ENCODE results near the gene CAP1. TPM values are rescaled to one million over a fixed set of nuclear protein-coding genes. Genes with fewer than 3 reads are reported as not detected.
A peak's percentile ranks its signal among the peaks of the same experiment; 100 is the strongest.

Gene CAP1
- total and polyA plus RNA-seq, 9 of the 15 experiments (the other 6 are each of a cell fraction or from before 2014, with no cell fraction given): 230 to 658 (median 281) TPM

DNA sequence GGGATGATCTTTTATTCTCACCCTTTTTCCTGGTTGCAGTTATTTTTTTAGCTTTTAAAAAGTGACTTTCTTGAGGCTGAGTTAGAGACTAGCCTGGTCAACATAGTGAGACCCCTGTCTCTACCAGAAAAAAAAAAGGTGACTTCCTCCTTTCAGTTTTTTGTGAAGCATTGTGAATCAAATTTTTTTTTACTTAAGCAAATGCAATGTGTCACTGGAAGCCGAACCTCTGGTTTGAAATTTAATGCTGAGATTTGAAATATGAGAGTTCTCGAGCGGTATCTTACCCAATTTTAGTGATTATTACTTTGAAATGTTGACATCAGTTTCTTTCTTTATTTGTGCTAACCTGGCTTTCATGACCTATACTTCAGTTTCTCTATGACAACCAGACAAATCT is 3.6 kb downstream of the CAP1 start:
- Histone ChIP-seq H4K20me1 (replicated peaks; ENCODE audit: control insufficient read depth, insufficient read depth, low read length) (no peaks in the 10 kb centered on the region; the same call in 1 of the 2 replicates), H3K4me1 (replicated peaks in 1 of 2; ENCODE audit: control insufficient read depth in 2 of 2, insufficient read depth in 2 of 2, low read length in 2 of 2) (peaks cover 27 to 46% of the 10 kb centered on the region in 2 experiments), H3K4me2 (ENCODE audit: insufficient read depth, low read length) (no peak overlapping the region), H3K36me3 (ENCODE audit: control insufficient read depth, insufficient read depth, low read length) (peaks cover 42% of the 10 kb centered on the region), H3K4me3 (no peak overlapping the region), H3K9me3 (replicated peaks; ENCODE audit: control insufficient read depth, insufficient read depth, low read depth, low read length) (no peaks in the 10 kb centered on the region), H2AFZ (ENCODE audit: low read depth, low read length) (no peak overlapping the region), H3K27ac (ENCODE audit: extremely low read depth, low read depth, low read length) (no peak overlapping the region; the same call in 2 of the 3 replicates), H3K79me2 (ENCODE audit: control insufficient read depth, insufficient read depth, low read length) (peaks cover 82% of the 10 kb centered on the region), H3K9me1 (ENCODE audit: control insufficient read depth, insufficient read depth, low read length) (no peaks in the 10 kb centered on the region), H3K9ac (ENCODE audit: insufficient read depth in 1 of 2, low read depth in 2 of 2, low read length in 2 of 2) (peak overlapping the region in 1 of 2 experiments; percentile 3; a peak in 1 of 4 replicates), H3K27me3 (ENCODE audit: control insufficient read depth in 2 of 2, insufficient read depth in 2 of 2, low read length in 2 of 2) (no peaks in the 10 kb centered on the region)
- in situ Hi-C loops (cut with MboI) (no loop called here), intact Hi-C loops (cut with micrococcal nuclease) (no loop called here)
- 82% methylated on average over 3 of the region's 3 CpGs for WGBS (ENCODE audit: insufficient coverage, low coverage, missing lambda C conversion rate)
- ChIA-PET POLR2A (interaction anchor here (0.6 to 6.2 kb wide), 5 partner anchors 8 to 148 kb away, joined by 3 to 72 read pairs (median 5); no protein-coding TSS in a partner anchor), CTCF (ENCODE audit: low intra/inter-chr PET ratio) (no interaction called here)
- no peak for FAIRE-seq
- DNase-seq (ENCODE audit: extremely low read depth in 1 of 4, low spot score in 3 of 4): no peak
- TF ChIP-seq PREB (CRISPR knock-in tag; IDR thresholded peaks at IDR 0.05) (no peak), RBM25 (IDR thresholded peaks at IDR 0.05; ENCODE audit: low read depth, low read length, severe bottlenecking) (peak; percentile 16), SPI1 (IDR thresholded peaks at IDR 0.05; ENCODE audit: borderline replicate concordance, low read depth, low read length) (peak; percentile 51; the same call in 1 of the 2 replicates), RBFOX2 (IDR thresholded peaks at IDR 0.05; ENCODE audit: low read depth, low read length) (peak; percentile 63), ZNF384 (IDR thresholded peaks at IDR 0.05; ENCODE audit: low read depth, low read length) (peak; percentile 45; the same call in 1 of the 2 replicates)
- no peak for ATAC-seq
- BruUV-seq (replicated peaks): no TSS peak
